Endothelial cell (in vitro differentiated cells): Measurements from ENCODE around the gene CAPN13. TPM values are rescaled to one million over a fixed set of nuclear protein-coding genes. Genes with fewer than 3 reads are reported as not detected.

ENCODE experiments used
- DNase-seq: peaks from one replicate; pipeline ENCODE4 v3.0.0; 2021; ENCODE audit warnings: low spot score
- H3K27ac Mint-ChIP-seq: one replicate; pipeline ENCODE4 v1.8.0; 2021; ENCODE audit warnings: mixed read lengths, inconsistent platforms; ENCODE audit not compliant: unreplicated experiment
- H3K27me3 Mint-ChIP-seq: one replicate; pipeline ENCODE4 v1.8.0; 2021; ENCODE audit warnings: mild to moderate bottlenecking, moderate library complexity, mixed read lengths, inconsistent platforms; ENCODE audit not compliant: unreplicated experiment
- H3K36me3 Mint-ChIP-seq: one replicate; pipeline ENCODE4 v1.8.0; 2021; ENCODE audit warnings: mild to moderate bottlenecking, low read depth, mixed read lengths, inconsistent platforms; ENCODE audit not compliant: unreplicated experiment
- H3K4me1 Mint-ChIP-seq: one replicate; pipeline ENCODE4 v1.8.0; 2021; ENCODE audit warnings: mild to moderate bottlenecking, mixed read lengths, inconsistent platforms; ENCODE audit not compliant: unreplicated experiment
- H3K4me3 Mint-ChIP-seq: one replicate; pipeline ENCODE4 v1.8.0; 2021; ENCODE audit warnings: mild to moderate bottlenecking, mixed read lengths, inconsistent platforms; ENCODE audit not compliant: unreplicated experiment
- H3K9me3 Mint-ChIP-seq: one replicate; pipeline ENCODE4 v1.8.0; 2021; ENCODE audit warnings: mixed read lengths, inconsistent platforms; ENCODE audit not compliant: unreplicated experiment
- CTCF ChIP-seq: fragments of 200-600 bp; sonication (generic); IDR thresholded peaks from one replicate; pipeline ENCODE4 v1.5.0; 2021; ENCODE audit warnings: antibody characterized with exemption; ENCODE audit not compliant: unreplicated experiment
- total RNA-seq: library from RNA; stranded (reverse); fragmentation: NEBNext Ultra II Directional; extraction: Animal tissue kit (Norgen Biotek cat#: 25700); gene quantifications from one replicate; pipeline ENCODE4 v1.2.1, GENCODE V29; 2021; ENCODE audit not compliant: unreplicated experiment

CAPN13 gene
- total RNA-seq, 1 donor from 2014 or later: 0.44 TPM

- no peak overlapping the region for H3K4me3 Mint-ChIP-seq
- no peak for TF ChIP-seq CTCF
- no peaks in the 10 kb centered on the region for H3K9me3 Mint-ChIP-seq
- no peaks in the 10 kb centered on the region for H3K4me1 Mint-ChIP-seq
- H3K27me3 Mint-ChIP-seq: no peaks in the 10 kb centered on the region
- H3K27ac Mint-ChIP-seq: no peak overlapping the region
- DNase-seq: no peak
- no peaks in the 10 kb centered on the region for H3K36me3 Mint-ChIP-seq
Observed at GRCh38 chr2:30716123-30716900, 90.9 kb downstream of the CAPN13 start.

- H3K27ac Mint-ChIP-seq: no peak overlapping the region
- TF ChIP-seq CTCF: no peak
- no peaks in the 10 kb centered on the region for H3K36me3 Mint-ChIP-seq
- no peaks in the 10 kb centered on the region for H3K4me1 Mint-ChIP-seq
- H3K27me3 Mint-ChIP-seq: no peaks in the 10 kb centered on the region
- no peak overlapping the region for H3K4me3 Mint-ChIP-seq
- no peak for DNase-seq
- no peaks in the 10 kb centered on the region for H3K9me3 Mint-ChIP-seq
Observed at GRCh38 chr2:30714811-30715709, 92.2 kb downstream of the CAPN13 start.

- no peaks in the 10 kb centered on the region for H3K27me3 Mint-ChIP-seq
- no peak for DNase-seq
- no peaks in the 10 kb centered on the region for H3K36me3 Mint-ChIP-seq
- no peak for TF ChIP-seq CTCF
- H3K27ac Mint-ChIP-seq: no peak overlapping the region
- no peaks in the 10 kb centered on the region for H3K9me3 Mint-ChIP-seq
- H3K4me3 Mint-ChIP-seq: no peak overlapping the region
- no peaks in the 10 kb centered on the region for H3K4me1 Mint-ChIP-seq
Observed at GRCh38 chr2:30713698-30714097, 93.5 kb downstream of the CAPN13 start.

- peak; percentile 99 for TF ChIP-seq CTCF
- peak; percentile 93 for DNase-seq
- Mint-ChIP-seq H3K27ac (no peak overlapping the region), H3K4me3 (no peak overlapping the region), H3K4me1 (no peaks in the 10 kb centered on the region), H3K27me3 (no peaks in the 10 kb centered on the region), H3K9me3 (no peaks in the 10 kb centered on the region), H3K36me3 (no peaks in the 10 kb centered on the region)
Observed at GRCh38 chr2:30711646-30712085, 95.6 kb downstream of the CAPN13 start.

GRCh38 chr2:30710461-30710860 is 96.8 kb downstream of the CAPN13 start:
- Mint-ChIP-seq H3K27ac (no peak overlapping the region), H3K9me3 (no peaks in the 10 kb centered on the region), H3K36me3 (no peaks in the 10 kb centered on the region), H3K4me1 (no peaks in the 10 kb centered on the region), H3K27me3 (no peaks in the 10 kb centered on the region), H3K4me3 (no peak overlapping the region)
- no peak for TF ChIP-seq CTCF
- no peak for DNase-seq
